ENCODE data around the gene GMPR2.

The GMPR2 gene

GRCh38 chr14:24258548-24259265 lies 26.0 kb downstream of the GMPR2 start:
- Histone ChIP-seq H3K4me3 (ENCODE audit: low read length in 2 of 2) (no peak overlapping the region), H2BK12ac (ENCODE audit: low read length) (no peak overlapping the region)
- no CpG with 5 or more reads among the region's 18 CpGs for WGBS, 2 donors (ENCODE audit: extremely low coverage in 2 of 2, insufficient read length in 2 of 2, insufficient replicate concordance in 1 of 2)

DNA sequence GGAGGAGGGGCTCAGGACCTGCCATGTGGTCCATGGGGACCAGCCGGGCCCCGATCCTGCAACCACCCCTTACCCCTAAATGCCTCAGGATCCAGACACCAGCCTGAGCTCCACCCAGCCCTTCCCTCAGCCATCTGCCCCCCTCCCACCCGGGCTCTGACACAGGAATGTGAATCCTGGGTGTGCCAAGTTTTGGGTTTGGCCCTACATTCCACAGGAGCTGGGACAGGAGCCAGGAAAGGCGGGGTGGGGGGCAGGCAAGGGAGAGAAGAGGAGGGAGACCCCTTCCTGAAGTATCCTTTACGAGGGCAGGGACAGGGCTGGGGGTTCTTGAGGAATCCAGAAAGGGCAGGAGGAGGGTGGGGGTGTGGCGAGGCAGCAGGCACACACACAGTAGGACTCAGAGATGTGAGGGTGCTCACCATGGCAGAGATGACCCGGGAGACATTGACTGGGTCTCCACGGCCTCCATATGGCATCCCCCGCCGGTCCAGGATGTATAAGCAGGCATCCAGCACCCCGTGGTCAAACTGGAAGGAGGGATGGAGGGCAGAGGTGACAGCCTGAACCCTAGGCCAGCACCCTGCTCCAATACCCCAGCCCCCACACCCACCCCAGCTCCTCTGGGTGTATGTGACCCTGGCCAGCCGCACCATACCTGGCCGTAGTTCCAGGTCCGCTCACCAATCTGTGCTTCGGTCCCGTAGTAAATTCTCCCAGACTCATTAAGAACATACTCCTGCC lies 26.7 kb downstream of the GMPR2 start:
- no peaks in the 10 kb centered on the region for H3K36me3 ChIP-seq (replicated peaks in 1 of 2; ENCODE audit: control insufficient read depth in 2 of 2, insufficient read depth in 2 of 2, low read length in 2 of 2)
- peak overlapping the region; percentile 25 for H3K23ac ChIP-seq (ENCODE audit: low read depth, low read length, poor library complexity)
- no peak overlapping the region for H2BK120ac ChIP-seq (ENCODE audit: low read depth, low read length)
- H3K4me3 ChIP-seq (ENCODE audit: low read length in 2 of 2), result no peak overlapping the region
- DNase-seq (ENCODE audit: low spot score), result no peak
- H2BK12ac ChIP-seq (ENCODE audit: low read length), result no peak overlapping the region
- WGBS, 2 donors (ENCODE audit: extremely low coverage in 2 of 2, insufficient read length in 2 of 2, insufficient replicate concordance in 1 of 2), result no CpG with 5 or more reads among the region's 16 CpGs
- no peak overlapping the region for H3K9ac ChIP-seq (ENCODE audit: low read depth, low read length, poor library complexity)
- no peak overlapping the region for H3K4ac ChIP-seq (ENCODE audit: low read length)
- peaks cover 1% of the 10 kb centered on the region for H3K79me1 ChIP-seq (ENCODE audit: low read depth, low read length)
- no peak overlapping the region for H3K27ac ChIP-seq (replicated peaks; ENCODE audit: low read length)
- H2AK5ac ChIP-seq (ENCODE audit: low read depth, low read length), result peak overlapping the region; percentile 26
- H3K4me2 ChIP-seq (ENCODE audit: insufficient read depth, low read length, poor library complexity, severe bottlenecking), result no peak overlapping the region
- no peaks in the 10 kb centered on the region for H3K27me3 ChIP-seq (ENCODE audit: control insufficient read depth in 3 of 3, insufficient read depth in 3 of 3, low read depth in 1 of 3, low read length in 3 of 3)
- no peaks in the 10 kb centered on the region for H3K4me1 ChIP-seq (ENCODE audit: control insufficient read depth in 2 of 2, insufficient read depth in 1 of 2, low read depth in 1 of 2, low read length in 2 of 2)
- H4K8ac ChIP-seq (ENCODE audit: low read depth, low read length), result no peak overlapping the region
- H2BK5ac ChIP-seq (ENCODE audit: low read length), result no peak overlapping the region
- H3K9me3 ChIP-seq (replicated peaks in 1 of 2; ENCODE audit: control insufficient read depth in 2 of 2, insufficient read depth in 1 of 2, low read depth in 1 of 2, low read length in 2 of 2), result no peaks in the 10 kb centered on the region
- H2AFZ ChIP-seq (ENCODE audit: low read length), result no peak overlapping the region
- H4K91ac ChIP-seq (ENCODE audit: low read depth, low read length, poor library complexity), result no peak overlapping the region
- peak overlapping the region; percentile 26 for H2BK15ac ChIP-seq (ENCODE audit: low read length)
- no peak overlapping the region for H3K18ac ChIP-seq (ENCODE audit: low read length)
- H3K14ac ChIP-seq (ENCODE audit: low read length), result no peak overlapping the region

More at GRCh38 chr14:24258548-24259265, 26.0 kb downstream of the GMPR2 start:
- DNase-seq (ENCODE audit: low spot score), result no peak
- no peaks in the 10 kb centered on the region for H3K9me3 ChIP-seq (replicated peaks in 1 of 2; ENCODE audit: control insufficient read depth in 2 of 2, insufficient read depth in 1 of 2, low read depth in 1 of 2, low read length in 2 of 2)
- no peak overlapping the region for H3K27ac ChIP-seq (replicated peaks; ENCODE audit: low read length)
- no peak overlapping the region for H4K91ac ChIP-seq (ENCODE audit: low read depth, low read length, poor library complexity)
- H3K27me3 ChIP-seq (ENCODE audit: control insufficient read depth in 3 of 3, insufficient read depth in 3 of 3, low read depth in 1 of 3, low read length in 3 of 3), result no peaks in the 10 kb centered on the region
- no peak overlapping the region for H3K14ac ChIP-seq (ENCODE audit: low read length)
- no peak overlapping the region for H3K4ac ChIP-seq (ENCODE audit: low read length)
- no peak overlapping the region for H2AFZ ChIP-seq (ENCODE audit: low read length)
- H4K8ac ChIP-seq (ENCODE audit: low read depth, low read length), result peak overlapping the region; percentile 32
- H3K9ac ChIP-seq (ENCODE audit: low read depth, low read length, poor library complexity), result peak overlapping the region; percentile 72
- H3K18ac ChIP-seq (ENCODE audit: low read length), result no peak overlapping the region
- no peak overlapping the region for H2BK5ac ChIP-seq (ENCODE audit: low read length)
- peak overlapping the region; percentile 29 for H3K23ac ChIP-seq (ENCODE audit: low read depth, low read length, poor library complexity)
- no peaks in the 10 kb centered on the region for H3K4me1 ChIP-seq (ENCODE audit: control insufficient read depth in 2 of 2, insufficient read depth in 1 of 2, low read depth in 1 of 2, low read length in 2 of 2)
- H3K4me2 ChIP-seq (ENCODE audit: insufficient read depth, low read length, poor library complexity, severe bottlenecking), result no peak overlapping the region
- H3K36me3 ChIP-seq (replicated peaks in 1 of 2; ENCODE audit: control insufficient read depth in 2 of 2, insufficient read depth in 2 of 2, low read length in 2 of 2), result no peaks in the 10 kb centered on the region
- H2BK15ac ChIP-seq (ENCODE audit: low read length), result no peak overlapping the region
- H3K79me1 ChIP-seq (ENCODE audit: low read depth, low read length), result peaks cover 1% of the 10 kb centered on the region
- peak overlapping the region; percentile 67 for H2AK5ac ChIP-seq (ENCODE audit: low read depth, low read length)
- peak overlapping the region; percentile 57 for H2BK120ac ChIP-seq (ENCODE audit: low read depth, low read length)

- Histone ChIP-seq H3K23ac (ENCODE audit: low read depth, low read length, poor library complexity) (no peak overlapping the region), H3K4me2 (ENCODE audit: insufficient read depth, low read length, poor library complexity, severe bottlenecking) (no peak overlapping the region), H3K14ac (ENCODE audit: low read length) (no peak overlapping the region), H2BK5ac (ENCODE audit: low read length) (no peak overlapping the region), H3K36me3 (replicated peaks in 1 of 2; ENCODE audit: control insufficient read depth in 2 of 2, insufficient read depth in 2 of 2, low read length in 2 of 2) (no peaks in the 10 kb centered on the region), H4K8ac (ENCODE audit: low read depth, low read length) (no peak overlapping the region), H2BK12ac (ENCODE audit: low read length) (no peak overlapping the region), H3K4ac (ENCODE audit: low read length) (no peak overlapping the region), H3K4me1 (ENCODE audit: control insufficient read depth in 2 of 2, insufficient read depth in 1 of 2, low read depth in 1 of 2, low read length in 2 of 2) (no peaks in the 10 kb centered on the region), H3K27me3 (ENCODE audit: control insufficient read depth in 3 of 3, insufficient read depth in 3 of 3, low read depth in 1 of 3, low read length in 3 of 3) (no peaks in the 10 kb centered on the region), H4K91ac (ENCODE audit: low read depth, low read length, poor library complexity) (no peak overlapping the region), H2BK15ac (ENCODE audit: low read length) (no peak overlapping the region), H3K27ac (replicated peaks; ENCODE audit: low read length) (no peak overlapping the region), H2BK120ac (ENCODE audit: low read depth, low read length) (no peak overlapping the region), H2AK5ac (ENCODE audit: low read depth, low read length) (no peak overlapping the region), H3K79me1 (ENCODE audit: low read depth, low read length) (no peaks in the 10 kb centered on the region), H3K9me3 (replicated peaks in 1 of 2; ENCODE audit: control insufficient read depth in 2 of 2, insufficient read depth in 1 of 2, low read depth in 1 of 2, low read length in 2 of 2) (no peaks in the 10 kb centered on the region), H3K9ac (ENCODE audit: low read depth, low read length, poor library complexity) (peak overlapping the region; percentile 9), H3K4me3 (ENCODE audit: low read length in 2 of 2) (peak overlapping the region in 1 of 2 donors; percentile 16), H2AFZ (ENCODE audit: low read length) (no peak overlapping the region), H3K18ac (ENCODE audit: low read length) (no peak overlapping the region)
- no peak for DNase-seq (ENCODE audit: low spot score)
- WGBS, 2 donors (ENCODE audit: extremely low coverage in 2 of 2, insufficient read length in 2 of 2, insufficient replicate concordance in 1 of 2), result no CpG with 5 or more reads among the region's 16 CpGs
Observed at GRCh38 chr14:24260026-24260779, 27.5 kb downstream of the GMPR2 start.

DNA sequence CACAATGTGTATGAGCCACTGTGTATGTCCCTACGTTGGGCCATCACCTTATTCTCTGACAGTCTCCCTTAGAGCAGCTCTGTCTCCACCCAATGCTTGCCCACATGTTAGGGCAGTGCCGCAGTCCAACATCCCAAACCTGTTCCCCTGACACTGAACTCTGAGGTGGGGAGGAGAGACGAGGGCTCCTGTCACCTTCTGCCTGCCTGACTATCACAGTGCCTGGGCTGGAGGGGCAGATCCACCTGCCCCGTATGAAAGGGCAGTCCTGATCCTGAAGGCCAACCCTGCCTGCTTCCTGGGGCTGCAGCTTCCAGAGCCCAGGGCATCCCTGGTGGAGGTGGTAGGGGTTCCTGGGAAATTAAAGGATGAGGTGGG lies 28.0 kb downstream of the GMPR2 start:
- Histone ChIP-seq H3K79me1 (ENCODE audit: low read depth, low read length) (no peaks in the 10 kb centered on the region), H2BK12ac (ENCODE audit: low read length) (no peak overlapping the region), H2BK15ac (ENCODE audit: low read length) (no peak overlapping the region), H3K4me3 (ENCODE audit: low read length in 2 of 2) (peak overlapping the region in 1 of 2 donors; percentile 16), H2BK120ac (ENCODE audit: low read depth, low read length) (no peak overlapping the region), H3K27me3 (ENCODE audit: control insufficient read depth in 3 of 3, insufficient read depth in 3 of 3, low read depth in 1 of 3, low read length in 3 of 3) (no peaks in the 10 kb centered on the region), H3K18ac (ENCODE audit: low read length) (no peak overlapping the region), H3K4me2 (ENCODE audit: insufficient read depth, low read length, poor library complexity, severe bottlenecking) (no peak overlapping the region), H3K27ac (replicated peaks; ENCODE audit: low read length) (no peak overlapping the region), H2BK5ac (ENCODE audit: low read length) (no peak overlapping the region), H2AK5ac (ENCODE audit: low read depth, low read length) (no peak overlapping the region), H3K9ac (ENCODE audit: low read depth, low read length, poor library complexity) (peak overlapping the region; percentile 9), H3K4me1 (ENCODE audit: control insufficient read depth in 2 of 2, insufficient read depth in 1 of 2, low read depth in 1 of 2, low read length in 2 of 2) (no peaks in the 10 kb centered on the region), H2AFZ (ENCODE audit: low read length) (no peak overlapping the region), H3K9me3 (replicated peaks in 1 of 2; ENCODE audit: control insufficient read depth in 2 of 2, insufficient read depth in 1 of 2, low read depth in 1 of 2, low read length in 2 of 2) (no peaks in the 10 kb centered on the region), H3K23ac (ENCODE audit: low read depth, low read length, poor library complexity) (no peak overlapping the region), H4K91ac (ENCODE audit: low read depth, low read length, poor library complexity) (no peak overlapping the region), H3K14ac (ENCODE audit: low read length) (no peak overlapping the region), H4K8ac (ENCODE audit: low read depth, low read length) (no peak overlapping the region), H3K4ac (ENCODE audit: low read length) (no peak overlapping the region), H3K36me3 (replicated peaks in 1 of 2; ENCODE audit: control insufficient read depth in 2 of 2, insufficient read depth in 2 of 2, low read length in 2 of 2) (no peaks in the 10 kb centered on the region)
- WGBS, 2 donors (ENCODE audit: extremely low coverage in 2 of 2, insufficient read length in 2 of 2, insufficient replicate concordance in 1 of 2), result no CpG with 5 or more reads among the region's 4 CpGs
- DNase-seq (ENCODE audit: low spot score), result no peak
